SIG-M5 treated with dmso at 0.1 percent for 504 hours (cell line): ENCODE results near the gene SLC28A1.
A peak's percentile ranks its signal among the peaks of the same experiment; 100 is the strongest.

Experiments
- DNase-seq: peaks from one replicate; lab custom pipeline; 2025; ENCODE audit not compliant: unreplicated experiment; lab: John Stamatoyannopoulos, UW

Gene SLC28A1

GRCh38 chr15:84909029-84909428 lies 24.6 kb downstream of the SLC28A1 start:
- no peak for DNase-seq

- DNase-seq: no peak
Measured at GRCh38 chr15:84909782-84910181, 25.3 kb downstream of the SLC28A1 start.

- DNase-seq: no peak
Measured at GRCh38 chr15:84910928-84911623, 26.6 kb downstream of the SLC28A1 start.

- no peak for DNase-seq
Measured at GRCh38 chr15:84911879-84912660, 27.6 kb downstream of the SLC28A1 start.

- DNase-seq: no peak
Measured at GRCh38 chr15:84913360-84913723, 28.9 kb downstream of the SLC28A1 start.

- no peak for DNase-seq
Measured at GRCh38 chr15:84914351-84914750, 29.9 kb downstream of the SLC28A1 start.

GRCh38 chr15:84914909-84915605 lies 30.6 kb downstream of the SLC28A1 start:
- peak; percentile 85 for DNase-seq

GRCh38 chr15:84915606-84915958 lies 31.1 kb downstream of the SLC28A1 start:
- DNase-seq: no peak

- DNase-seq: no peak
Measured at GRCh38 chr15:84917452-84917851, 33.0 kb downstream of the SLC28A1 start.

- no peak for DNase-seq
Measured at GRCh38 chr15:84919106-84919667, 34.7 kb downstream of the SLC28A1 start.

GRCh38 chr15:84921121-84921520 lies 36.7 kb downstream of the SLC28A1 start:
- no peak for DNase-seq

GRCh38 chr15:84922530-84922929 lies 38.1 kb downstream of the SLC28A1 start:
- DNase-seq: no peak

- DNase-seq: no peak
Measured at GRCh38 chr15:84924077-84924731, 39.7 kb downstream of the SLC28A1 start.

- DNase-seq: peak; percentile 28
Measured at GRCh38 chr15:84924821-84925569, 40.5 kb downstream of the SLC28A1 start.

- DNase-seq: no peak
Measured at GRCh38 chr15:84925906-84926305, 41.4 kb downstream of the SLC28A1 start.

GRCh38 chr15:84926491-84927230 lies 42.2 kb downstream of the SLC28A1 start:
- no peak for DNase-seq

GRCh38 chr15:84928843-84929168 lies 44.3 kb downstream of the SLC28A1 start:
- DNase-seq: no peak

GRCh38 chr15:84929795-84930603 lies 45.5 kb downstream of the SLC28A1 start:
- DNase-seq: peak; percentile 75
